GM18499 (cell line): Measurements from ENCODE around the gene MBOAT7.
"Not testable (repeated sequence)": the region's sequence is repeated elsewhere in the genome, so short reads cannot be mapped to it uniquely, and the experiment has no call there.

Experiments used
- ATAC-seq: cut with Tn5 transposase; IDR thresholded peaks from one replicate; pipeline ENCODE4 v1.9.1; 2021; ENCODE audit warnings: moderate number of reproducible peaks; ENCODE audit not compliant: insufficient read depth, unreplicated experiment

The MBOAT7 gene

GRCh38 chr19:54209811-54210494 lies 20.6 kb upstream of the MBOAT7 start:
- no peak for ATAC-seq

GRCh38 chr19:54209058-54209810 lies 19.9 kb upstream of the MBOAT7 start:
- ATAC-seq: no peak

GRCh38 chr19:54208784-54209057 lies 19.3 kb upstream of the MBOAT7 start:
- ATAC-seq: no peak

- ATAC-seq: no peak
These were observed 18.8 kb upstream of the MBOAT7 start for GRCh38 chr19:54207983-54208783.

- no peak for ATAC-seq
These were observed 18.2 kb upstream of the MBOAT7 start for GRCh38 chr19:54207676-54207982.

- not testable (repeated sequence) for ATAC-seq
These were observed 17.8 kb upstream of the MBOAT7 start for GRCh38 chr19:54207193-54207592.

- no peak for ATAC-seq
These were observed 17.4 kb upstream of the MBOAT7 start for GRCh38 chr19:54206831-54207177.

- no peak for ATAC-seq
These were observed 16.9 kb upstream of the MBOAT7 start for GRCh38 chr19:54206030-54206830.

- no peak for ATAC-seq
These were observed 15.5 kb upstream of the MBOAT7 start for GRCh38 chr19:54204767-54205468.

- ATAC-seq: no peak
These were observed 13.8 kb upstream of the MBOAT7 start for GRCh38 chr19:54203151-54203611.

- ATAC-seq: no peak
These were observed 12.6 kb upstream of the MBOAT7 start for GRCh38 chr19:54201980-54202379.

- no peak for ATAC-seq
These were observed 11.9 kb upstream of the MBOAT7 start for GRCh38 chr19:54201172-54201701.

- ATAC-seq: no peak
These were observed 10.0 kb upstream of the MBOAT7 start for GRCh38 chr19:54199401-54199800.

- no peak for ATAC-seq
These were observed 7.7 kb upstream of the MBOAT7 start for GRCh38 chr19:54197121-54197520.

GRCh38 chr19:54196536-54196935 lies 7.2 kb upstream of the MBOAT7 start:
- ATAC-seq: no peak

GRCh38 chr19:54194463-54194862 lies 5.1 kb upstream of the MBOAT7 start:
- ATAC-seq: not testable (repeated sequence)

- ATAC-seq: no peak
These were observed 3.6 kb upstream of the MBOAT7 start for GRCh38 chr19:54193011-54193410.

GRCh38 chr19:54191811-54192453 lies 2.6 kb upstream of the MBOAT7 start:
- no peak for ATAC-seq
